OCI-LY1 (cell line): ENCODE measurements around the gene SPZ1.

Experiments
- EZH2 ChIP-seq: fragments of 200-600 bp; sonication (generic), shearing (Covaris generic); IDR thresholded peaks from 2 replicates; pipeline ENCODE4 v1.8.0; 2017; ENCODE audit warnings: borderline replicate concordance, mixed run types, mild to moderate bottlenecking, antibody characterized with exemption, low read length, moderate library complexity, mixed read lengths
- TF ChIP-seq, protein P1 (sequence below): fragments of 200-600 bp; sonication (generic), shearing (Covaris generic); IDR thresholded peaks from 2 replicates; pipeline ENCODE4 v1.5.1; 2017; ENCODE audit warnings: mild to moderate bottlenecking, antibody characterized with exemption, low read length, moderate library complexity, mixed read lengths

DNA sequence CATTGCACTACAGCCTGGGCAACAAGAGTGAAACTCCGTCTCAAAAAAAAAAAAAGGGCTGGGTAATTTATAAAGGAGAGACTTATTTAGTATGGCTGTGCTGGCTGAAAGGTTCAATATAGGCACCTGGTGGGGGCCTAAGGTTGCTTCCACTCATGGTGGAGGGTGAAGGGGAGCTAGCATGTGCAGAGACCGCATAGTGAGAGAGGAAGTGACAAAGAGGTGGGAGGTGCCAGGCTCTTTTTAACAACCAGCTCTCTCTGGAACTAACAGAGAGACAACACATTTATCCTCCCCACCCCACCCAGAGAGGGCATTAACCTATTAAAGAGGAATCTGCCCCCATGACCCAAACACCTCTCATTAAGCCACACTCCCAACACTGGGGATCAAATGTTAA is 35.1 kb upstream of the SPZ1 start:
- TF ChIP-seq, protein P1, sequence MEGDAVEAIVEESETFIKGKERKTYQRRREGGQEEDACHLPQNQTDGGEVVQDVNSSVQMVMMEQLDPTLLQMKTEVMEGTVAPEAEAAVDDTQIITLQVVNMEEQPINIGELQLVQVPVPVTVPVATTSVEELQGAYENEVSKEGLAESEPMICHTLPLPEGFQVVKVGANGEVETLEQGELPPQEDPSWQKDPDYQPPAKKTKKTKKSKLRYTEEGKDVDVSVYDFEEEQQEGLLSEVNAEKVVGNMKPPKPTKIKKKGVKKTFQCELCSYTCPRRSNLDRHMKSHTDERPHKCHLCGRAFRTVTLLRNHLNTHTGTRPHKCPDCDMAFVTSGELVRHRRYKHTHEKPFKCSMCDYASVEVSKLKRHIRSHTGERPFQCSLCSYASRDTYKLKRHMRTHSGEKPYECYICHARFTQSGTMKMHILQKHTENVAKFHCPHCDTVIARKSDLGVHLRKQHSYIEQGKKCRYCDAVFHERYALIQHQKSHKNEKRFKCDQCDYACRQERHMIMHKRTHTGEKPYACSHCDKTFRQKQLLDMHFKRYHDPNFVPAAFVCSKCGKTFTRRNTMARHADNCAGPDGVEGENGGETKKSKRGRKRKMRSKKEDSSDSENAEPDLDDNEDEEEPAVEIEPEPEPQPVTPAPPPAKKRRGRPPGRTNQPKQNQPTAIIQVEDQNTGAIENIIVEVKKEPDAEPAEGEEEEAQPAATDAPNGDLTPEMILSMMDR: no peak
- TF ChIP-seq EZH2: no peak
